GM15510 (cell line): ENCODE measurements around the gene GPR61.

ENCODE experiments used
- POLR2A ChIP-seq: IDR thresholded peaks from 3 replicates; pipeline ENCODE4 v1.6.1; 2011; ENCODE audit warnings: borderline replicate concordance; ENCODE audit not compliant: insufficient read length; ENCODE audit errors: extremely low read depth

The GPR61 gene

DNA sequence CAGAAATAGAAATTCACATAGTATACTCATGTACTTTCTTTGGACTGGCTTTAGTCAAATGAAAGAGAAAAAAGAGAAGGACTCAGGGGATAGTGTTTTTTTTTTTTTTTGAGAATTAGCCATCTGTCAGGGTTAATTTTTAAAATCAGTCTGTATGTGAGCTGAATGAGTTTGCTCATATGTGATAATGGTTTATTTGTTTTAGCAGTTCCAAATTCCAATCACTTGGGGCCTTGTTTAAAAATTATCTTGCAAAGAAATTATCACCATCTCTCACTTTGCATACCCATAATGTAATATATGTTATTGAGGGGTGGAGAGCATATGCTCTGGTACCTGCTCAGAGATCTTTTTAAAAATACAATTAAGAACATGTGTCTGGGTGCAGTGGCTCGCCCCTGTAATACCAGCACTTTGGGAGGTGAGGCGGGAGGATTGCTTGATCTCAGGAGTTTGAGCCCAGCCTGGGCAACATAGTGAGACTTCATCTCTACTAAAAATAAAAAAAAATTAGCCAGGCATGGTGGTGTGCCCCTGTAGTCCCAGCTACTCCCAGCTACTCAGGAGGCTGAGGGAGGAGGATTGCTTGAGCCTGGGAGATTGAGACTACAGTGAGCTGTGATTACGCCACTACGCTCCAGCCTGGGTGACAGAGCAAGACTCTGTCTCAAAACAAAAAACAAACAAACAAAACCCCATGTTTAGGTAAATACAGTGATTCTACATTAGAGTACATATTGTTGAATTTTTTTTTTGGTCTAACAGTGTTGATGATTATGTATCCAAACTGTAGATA, 28.4 kb downstream of the GPR61 start:
- no peak for TF ChIP-seq POLR2A

- no peak for TF ChIP-seq POLR2A
These were observed 29.7 kb downstream of the GPR61 start for GRCh38 chr1:109569323-109569722.

GRCh38 chr1:109570414-109570813, 30.7 kb downstream of the GPR61 start:
- TF ChIP-seq POLR2A, result no peak

GRCh38 chr1:109573785-109574184, 34.1 kb downstream of the GPR61 start:
- TF ChIP-seq POLR2A, result no peak

DNA sequence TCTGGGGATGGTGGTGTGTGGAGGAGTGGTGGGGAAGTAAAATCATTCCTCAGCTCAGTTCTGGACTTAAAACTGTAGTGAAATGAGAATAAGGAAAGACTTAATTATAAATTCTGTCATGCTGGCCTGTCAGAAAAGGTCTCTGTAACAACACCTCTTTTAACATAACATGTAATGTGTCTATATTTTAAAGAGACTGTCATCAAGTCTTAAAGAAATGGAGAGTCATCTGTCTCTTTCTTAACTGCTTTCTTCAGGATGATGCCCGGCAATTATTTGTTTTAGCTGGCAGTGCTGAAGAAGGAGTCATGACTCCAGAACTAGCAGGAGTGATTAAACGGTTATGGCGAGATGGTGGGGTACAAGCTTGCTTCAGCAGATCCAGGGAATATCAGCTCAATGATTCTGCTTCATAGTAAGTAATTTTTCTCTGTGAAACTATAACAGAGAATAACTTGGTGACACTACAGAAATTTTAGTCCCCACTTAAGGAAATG, 39.3 kb downstream of the GPR61 start:
- TF ChIP-seq POLR2A, result no peak

GRCh38 chr1:109579491-109579890, 39.8 kb downstream of the GPR61 start:
- no peak for TF ChIP-seq POLR2A

DNA sequence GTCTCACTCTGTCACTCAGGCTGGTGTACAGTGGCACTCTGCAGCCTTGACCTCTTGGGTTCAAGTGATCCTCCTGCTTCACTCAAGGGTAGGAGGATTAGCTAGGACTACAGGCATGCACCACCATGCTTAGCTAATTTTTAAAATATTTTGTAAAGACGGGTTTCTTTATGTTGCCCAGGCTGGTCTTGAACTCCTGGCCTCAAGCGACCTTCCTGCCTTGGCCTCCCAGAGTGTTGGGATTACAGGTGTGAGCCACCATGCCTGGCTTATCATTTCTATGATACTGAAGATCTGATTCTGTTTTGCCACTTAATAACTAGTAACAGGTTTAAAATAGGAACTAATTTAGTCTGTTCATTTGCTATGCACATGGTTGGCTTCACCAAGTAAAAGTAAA, 42.3 kb downstream of the GPR61 start:
- no peak for TF ChIP-seq POLR2A

DNA sequence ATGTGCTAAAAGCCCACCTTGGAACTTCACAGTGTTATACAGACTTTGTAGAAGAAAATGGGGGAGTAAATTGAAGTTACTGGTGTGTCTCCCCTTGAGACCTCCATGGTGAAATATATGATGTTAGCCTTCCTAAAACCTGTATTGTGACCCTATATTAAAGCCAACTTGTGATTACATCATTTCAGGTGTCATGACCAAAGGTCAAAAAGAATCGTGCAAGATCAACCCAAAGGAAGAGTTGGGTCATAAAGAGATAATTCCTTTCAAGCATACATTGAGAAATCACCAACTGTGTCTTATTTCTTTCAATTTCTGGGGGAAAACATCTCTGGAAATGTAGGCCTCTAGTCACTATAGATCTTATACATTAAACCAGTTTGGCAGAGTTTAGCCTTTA, 45.1 kb downstream of the GPR61 start:
- TF ChIP-seq POLR2A, result no peak

DNA sequence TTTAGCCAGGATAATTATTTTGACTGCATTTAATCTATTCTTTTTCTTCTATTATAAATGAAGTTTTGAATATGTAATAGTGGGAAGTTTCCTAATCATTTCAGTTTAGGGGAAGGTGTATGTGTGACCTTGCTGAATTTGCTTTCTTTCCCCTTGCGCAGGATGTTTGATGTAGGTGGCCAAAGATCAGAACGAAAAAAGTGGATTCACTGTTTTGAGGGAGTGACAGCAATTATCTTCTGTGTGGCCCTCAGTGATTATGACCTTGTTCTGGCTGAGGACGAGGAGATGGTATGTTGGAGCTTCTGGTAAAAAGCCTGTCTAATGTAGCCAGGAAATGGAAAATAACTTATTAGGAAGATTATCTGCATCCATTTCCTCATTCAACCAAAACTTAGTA, 46.4 kb downstream of the GPR61 start:
- TF ChIP-seq POLR2A, result no peak

DNA sequence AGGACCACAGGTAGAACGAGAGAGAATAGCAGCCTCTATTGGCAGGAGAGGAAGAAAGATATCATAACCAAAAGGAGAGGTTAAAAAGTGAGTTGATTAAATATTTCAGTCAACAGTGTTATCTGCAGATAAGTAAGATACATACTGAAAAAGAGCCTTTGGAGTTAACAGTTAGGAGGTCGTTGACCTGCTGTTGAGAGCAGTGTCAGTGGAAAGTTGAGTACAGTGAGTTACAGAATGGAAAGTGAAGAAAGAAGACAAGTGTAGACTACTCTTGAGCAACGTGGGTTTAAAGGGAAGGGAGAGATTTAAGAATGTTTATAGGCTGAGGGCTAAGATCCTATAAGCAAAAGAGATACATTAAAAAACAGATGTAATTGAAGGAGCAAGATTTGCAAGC, 49.5 kb downstream of the GPR61 start:
- TF ChIP-seq POLR2A, result no peak

DNA sequence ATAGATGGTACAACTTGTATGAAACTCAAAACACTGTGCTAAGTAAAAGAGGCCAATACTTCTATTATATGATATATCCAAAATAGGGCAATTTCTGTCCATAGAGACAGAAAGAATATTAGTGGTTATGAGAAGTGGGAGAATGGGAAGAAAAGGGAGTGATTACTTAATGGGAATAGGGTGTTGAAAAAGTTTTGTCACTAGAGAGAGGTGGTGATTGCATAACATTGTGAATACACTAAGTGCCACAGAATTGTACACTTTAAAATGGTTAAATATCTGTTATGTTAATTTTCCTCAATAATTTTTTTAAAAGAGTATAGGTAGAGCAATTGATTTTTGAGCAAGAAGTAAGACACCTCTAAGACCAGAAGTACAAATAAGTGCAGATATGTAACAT, 50.0 kb downstream of the GPR61 start:
- TF ChIP-seq POLR2A, result no peak

GRCh38 chr1:109592916-109593315, 53.2 kb downstream of the GPR61 start:
- TF ChIP-seq POLR2A, result no peak

DNA sequence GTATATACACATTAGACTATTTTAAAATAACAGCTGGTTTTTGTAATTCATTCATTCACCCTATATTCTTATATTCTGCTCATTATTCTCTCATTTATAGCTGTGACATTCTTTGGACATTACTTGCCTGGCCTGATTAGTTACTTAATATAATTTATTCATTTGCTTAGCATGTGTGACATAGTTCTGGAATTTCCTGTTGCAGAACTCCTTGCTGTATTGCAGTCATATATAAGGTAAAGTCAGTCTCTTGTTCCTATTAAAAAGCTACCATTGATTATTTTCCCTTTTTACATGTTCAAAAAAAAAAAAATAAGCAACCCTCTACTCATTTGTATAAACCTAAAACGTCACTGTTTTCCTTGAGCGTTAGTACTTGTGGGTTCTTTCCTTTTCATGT, 55.9 kb downstream of the GPR61 start:
- no peak for TF ChIP-seq POLR2A
